IPS DF 6.9 (cell line): Measurements from ENCODE around the gene PTGIS.

Source experiments
- DNase-seq: peaks from one replicate; pipeline ENCODE4 v3.0.0-alpha.2; 2013; ENCODE audit warnings: low read depth, low spot score
- H3K27ac ChIP-seq: one replicate; pipeline ENCODE4 v1.5.1; 2013; ENCODE audit warnings: low read length, control low read depth
- H3K27me3 ChIP-seq: 2 replicates; pipeline ENCODE4 v1.6.1; 2013; ENCODE audit warnings: mild to moderate bottlenecking, low read length; ENCODE audit not compliant: control insufficient read depth, insufficient read depth
- H3K36me3 ChIP-seq: 2 replicates; pipeline ENCODE4 v1.6.1; 2013; ENCODE audit warnings: low read length; ENCODE audit not compliant: control insufficient read depth, insufficient read depth
- H3K4me1 ChIP-seq: 2 replicates; pipeline ENCODE4 v1.6.1; 2013; ENCODE audit warnings: low read length; ENCODE audit not compliant: control insufficient read depth, insufficient read depth
- H3K4me3 ChIP-seq: 2 replicates; pipeline ENCODE4 v1.5.1; 2013; ENCODE audit warnings: mild to moderate bottlenecking, low read length
- H3K9me3 ChIP-seq: 2 replicates; pipeline ENCODE4 v1.6.1; 2013; ENCODE audit warnings: low read length, inconsistent platforms; ENCODE audit not compliant: control insufficient read depth, insufficient read depth
- WGBS: extraction: QIAGEN DNeasy Blood & Tissue Kit; methylation state at CpG from one replicate; pipeline ENCODE4 v1.1.7; 2013; ENCODE audit warnings: mixed read lengths, missing lambda C conversion rate; ENCODE audit not compliant: insufficient read length, insufficient coverage; 5-methylcytosine and 5-hydroxymethylcytosine counted together

PTGIS gene

GRCh38 chr20:49594931-49595315 is 27.0 kb upstream of the PTGIS start:
- Histone ChIP-seq H3K27ac (no peak overlapping the region), H3K36me3 (no peaks in the 10 kb centered on the region), H3K4me1 (no peaks in the 10 kb centered on the region), H3K9me3 (no peaks in the 10 kb centered on the region), H3K4me3 (no peak overlapping the region), H3K27me3 (no peaks in the 10 kb centered on the region)
- WGBS, result no CpG with 5 or more reads among the region's 6 CpGs
- DNase-seq, result no peak

- H3K36me3 ChIP-seq, result no peaks in the 10 kb centered on the region
- no peaks in the 10 kb centered on the region for H3K4me1 ChIP-seq
- WGBS, result no CpG with 5 or more reads among the region's 12 CpGs
- no peaks in the 10 kb centered on the region for H3K9me3 ChIP-seq
- no peak for DNase-seq
- H3K27me3 ChIP-seq, result no peaks in the 10 kb centered on the region
- no peak overlapping the region for H3K27ac ChIP-seq
- no peak overlapping the region for H3K4me3 ChIP-seq
These were observed 26.4 kb upstream of the PTGIS start for GRCh38 chr20:49594143-49594930.

- WGBS, result no CpG with 5 or more reads among the region's 15 CpGs
- no peak overlapping the region for H3K4me3 ChIP-seq
- H3K36me3 ChIP-seq, result no peaks in the 10 kb centered on the region
- no peaks in the 10 kb centered on the region for H3K9me3 ChIP-seq
- no peaks in the 10 kb centered on the region for H3K27me3 ChIP-seq
- H3K4me1 ChIP-seq, result no peaks in the 10 kb centered on the region
- DNase-seq, result no peak
- no peak overlapping the region for H3K27ac ChIP-seq
These were observed 25.7 kb upstream of the PTGIS start for GRCh38 chr20:49593466-49594142.

- no peak for DNase-seq
- Histone ChIP-seq H3K27me3 (no peaks in the 10 kb centered on the region), H3K4me3 (no peak overlapping the region), H3K27ac (no peak overlapping the region), H3K4me1 (no peaks in the 10 kb centered on the region), H3K36me3 (no peaks in the 10 kb centered on the region; the same call in 1 of the 2 replicates), H3K9me3 (no peaks in the 10 kb centered on the region)
These were observed 24.2 kb upstream of the PTGIS start for GRCh38 chr20:49592120-49592519.

GRCh38 chr20:49591217-49591865 is 23.4 kb upstream of the PTGIS start:
- Histone ChIP-seq H3K9me3 (no peaks in the 10 kb centered on the region), H3K36me3 (no peaks in the 10 kb centered on the region; the same call in 1 of the 2 replicates), H3K27ac (no peak overlapping the region), H3K4me1 (no peaks in the 10 kb centered on the region), H3K27me3 (no peaks in the 10 kb centered on the region), H3K4me3 (no peak overlapping the region)
- no CpG with 5 or more reads among the region's 4 CpGs for WGBS
- DNase-seq, result no peak

GRCh38 chr20:49590163-49591017 is 22.5 kb upstream of the PTGIS start:
- WGBS, result no CpG with 5 or more reads among the region's 8 CpGs
- no peaks in the 10 kb centered on the region for H3K27me3 ChIP-seq

GRCh38 chr20:49589747-49590146 is 21.8 kb upstream of the PTGIS start:
- no peak overlapping the region for H3K4me3 ChIP-seq
- H3K27me3 ChIP-seq, result no peaks in the 10 kb centered on the region
- no peak for DNase-seq
- no peaks in the 10 kb centered on the region for H3K4me1 ChIP-seq
- no peak overlapping the region for H3K27ac ChIP-seq
- H3K36me3 ChIP-seq, result no peaks in the 10 kb centered on the region; the same call in 1 of the 2 replicates
- WGBS, result no CpG with 5 or more reads among the region's 6 CpGs
- no peaks in the 10 kb centered on the region for H3K9me3 ChIP-seq

More at GRCh38 chr20:49590163-49591017, 22.5 kb upstream of the PTGIS start:
- H3K4me1 ChIP-seq, result no peaks in the 10 kb centered on the region
- no peak for DNase-seq
- H3K27ac ChIP-seq, result no peak overlapping the region
- H3K4me3 ChIP-seq, result no peak overlapping the region
- no peaks in the 10 kb centered on the region; the same call in 1 of the 2 replicates for H3K36me3 ChIP-seq
- no peaks in the 10 kb centered on the region for H3K9me3 ChIP-seq

GRCh38 chr20:49587111-49587570 is 19.2 kb upstream of the PTGIS start:
- Histone ChIP-seq H3K27me3 (no peaks in the 10 kb centered on the region), H3K4me3 (no peak overlapping the region), H3K36me3 (no peaks in the 10 kb centered on the region; the same call in 1 of the 2 replicates), H3K4me1 (no peaks in the 10 kb centered on the region), H3K9me3 (no peaks in the 10 kb centered on the region), H3K27ac (no peak overlapping the region)
- DNase-seq, result no peak
- no CpG with 5 or more reads among the region's 10 CpGs for WGBS

GRCh38 chr20:49585585-49586245 is 17.8 kb upstream of the PTGIS start:
- Histone ChIP-seq H3K27me3 (no peaks in the 10 kb centered on the region), H3K9me3 (no peaks in the 10 kb centered on the region), H3K36me3 (no peaks in the 10 kb centered on the region; the same call in 1 of the 2 replicates), H3K27ac (no peak overlapping the region), H3K4me3 (no peak overlapping the region), H3K4me1 (no peaks in the 10 kb centered on the region)
- DNase-seq, result no peak
- no CpG with 5 or more reads among the region's 9 CpGs for WGBS
